Loucy (cell line): ENCODE data around the gene TCTN1.

Experiments
- H2AFZ ChIP-seq: fragments of 200-600 bp; sonication (generic); 2 replicates; pipeline ENCODE4 v1.6.0; 2016; ENCODE audit warnings: antibody characterized with exemption, mild to moderate bottlenecking, low read length, moderate library complexity
- H3F3A ChIP-seq: fragments of 200-600 bp; 2 replicates; pipeline ENCODE4 v1.6.0; 2016; ENCODE audit warnings: antibody characterized with exemption, low read depth, mild to moderate bottlenecking
- H3K27me3 ChIP-seq: fragments of 200-600 bp; sonication (generic); 2 replicates; pipeline ENCODE4 v1.6.1; 2014; ENCODE audit warnings: low read length, mild to moderate bottlenecking; ENCODE audit not compliant: insufficient read depth, poor library complexity, severe bottlenecking
- H3K36me3 ChIP-seq: fragments of 200-600 bp; sonication (generic); 2 replicates; pipeline ENCODE4 v1.6.1; 2016; ENCODE audit warnings: low read length; ENCODE audit not compliant: insufficient read depth
- H3K4me1 ChIP-seq: fragments of 200-600 bp; sonication (generic); 2 replicates; pipeline ENCODE4 v1.5.1; 2014; ENCODE audit warnings: low read length, mild to moderate bottlenecking; ENCODE audit not compliant: insufficient read depth, poor library complexity, severe bottlenecking
- H3K4me2 ChIP-seq: fragments of 200-600 bp; sonication (generic); 2 replicates; pipeline ENCODE4 v1.6.0; 2014; ENCODE audit warnings: antibody characterized with exemption, low read length, low read depth, mild to moderate bottlenecking; ENCODE audit not compliant: poor library complexity, severe bottlenecking
- H3K4me3 ChIP-seq: fragments of 200-600 bp; sonication (generic); 2 replicates; pipeline ENCODE4 v1.5.1; 2014; ENCODE audit warnings: low read length, mild to moderate bottlenecking, mixed read lengths; ENCODE audit not compliant: poor library complexity, severe bottlenecking
- H3K79me2 ChIP-seq: fragments of 200-600 bp; sonication (generic); 2 replicates; pipeline ENCODE4 v1.6.1; 2014; ENCODE audit warnings: low read length; ENCODE audit not compliant: insufficient read depth
- H3K9ac ChIP-seq: fragments of 200-600 bp; sonication (generic); 2 replicates; pipeline ENCODE4 v1.6.0; 2014; ENCODE audit warnings: mild to moderate bottlenecking, low read depth, low read length, moderate library complexity; ENCODE audit not compliant: poor library complexity, severe bottlenecking
- H3K9me2 ChIP-seq: fragments of 200-600 bp; sonication (generic); replicated peaks from 2 replicates; pipeline ENCODE4 v1.6.1; 2016; ENCODE audit warnings: low read depth, low read length, mixed read lengths
- H3K9me3 ChIP-seq: fragments of 200-600 bp; sonication (generic); 2 replicates; pipeline ENCODE4 v1.6.1; 2014; ENCODE audit warnings: mild to moderate bottlenecking, antibody characterized with exemption, low read length, low read depth; ENCODE audit not compliant: insufficient read depth
- H4K20me1 ChIP-seq: fragments of 200-600 bp; sonication (generic); 2 replicates; pipeline ENCODE4 v1.6.0; 2014; ENCODE audit warnings: antibody characterized with exemption, low read length, mild to moderate bottlenecking; ENCODE audit not compliant: insufficient read depth, poor library complexity, severe bottlenecking
- CTCF ChIP-seq: fragments of 200-600 bp; sonication (generic); conservative IDR thresholded peaks from 2 replicates; pipeline ENCODE4 v1.5.1; 2014; ENCODE audit warnings: mild to moderate bottlenecking, antibody characterized with exemption, low read length
- EZH2phosphoT487 ChIP-seq: fragments of 200-600 bp; IDR thresholded peaks from 2 replicates; pipeline ENCODE4 v1.6.1; 2018; ENCODE audit warnings: antibody characterized with exemption, mild to moderate bottlenecking, moderate library complexity, borderline replicate concordance

Gene TCTN1

GRCh38 chr12:110657747-110658146 is 43.8 kb downstream of the TCTN1 start:
- H3K4me3 ChIP-seq: no peak overlapping the region
- no peaks in the 10 kb centered on the region for H3K79me2 ChIP-seq
- peaks cover 6% of the 10 kb centered on the region; the same call in 1 of the 2 replicates for H3K36me3 ChIP-seq
- no peaks in the 10 kb centered on the region for H3F3A ChIP-seq
- H3K9me3 ChIP-seq: no peaks in the 10 kb centered on the region
- H3K9ac ChIP-seq: no peak overlapping the region
- no peaks in the 10 kb centered on the region for H3K4me1 ChIP-seq
- no peaks in the 10 kb centered on the region for H3K27me3 ChIP-seq
- no peak for TF ChIP-seq CTCF
- TF ChIP-seq EZH2phosphoT487: no peak
- no peaks in the 10 kb centered on the region for H3K9me2 ChIP-seq
- H4K20me1 ChIP-seq: no peaks in the 10 kb centered on the region
- H3K4me2 ChIP-seq: no peak overlapping the region
- no peak overlapping the region for H2AFZ ChIP-seq

- no peaks in the 10 kb centered on the region for H4K20me1 ChIP-seq
- H3K4me2 ChIP-seq: no peak overlapping the region
- no peaks in the 10 kb centered on the region for H3K79me2 ChIP-seq
- H3K9ac ChIP-seq: no peak overlapping the region
- no peak for TF ChIP-seq CTCF
- no peak for TF ChIP-seq EZH2phosphoT487
- H2AFZ ChIP-seq: no peak overlapping the region
- H3K9me3 ChIP-seq: no peaks in the 10 kb centered on the region
- H3K27me3 ChIP-seq: no peaks in the 10 kb centered on the region
- H3F3A ChIP-seq: no peaks in the 10 kb centered on the region
- no peak overlapping the region for H3K4me3 ChIP-seq
- H3K36me3 ChIP-seq: peaks cover 6% of the 10 kb centered on the region; the same call in 1 of the 2 replicates
- H3K4me1 ChIP-seq: no peaks in the 10 kb centered on the region
- H3K9me2 ChIP-seq: no peaks in the 10 kb centered on the region
Measured at GRCh38 chr12:110658242-110658641, 44.3 kb downstream of the TCTN1 start.

- H3F3A ChIP-seq: no peaks in the 10 kb centered on the region
- no peaks in the 10 kb centered on the region for H3K9me2 ChIP-seq
- H3K27me3 ChIP-seq: no peaks in the 10 kb centered on the region
- no peaks in the 10 kb centered on the region for H3K4me1 ChIP-seq
- no peak overlapping the region for H3K4me3 ChIP-seq
- no peaks in the 10 kb centered on the region for H3K79me2 ChIP-seq
- H3K9me3 ChIP-seq: no peaks in the 10 kb centered on the region
- H3K36me3 ChIP-seq: peaks cover 6% of the 10 kb centered on the region; the same call in 1 of the 2 replicates
- no peak overlapping the region for H3K9ac ChIP-seq
- TF ChIP-seq CTCF: no peak
- TF ChIP-seq EZH2phosphoT487: no peak
- H3K4me2 ChIP-seq: no peak overlapping the region
- H2AFZ ChIP-seq: no peak overlapping the region
- H4K20me1 ChIP-seq: no peaks in the 10 kb centered on the region
Measured at GRCh38 chr12:110658878-110659277, 44.9 kb downstream of the TCTN1 start.
